Heart right ventricle (tissue), 16 donors: ENCODE data around the gene C9orf57. TPM values are rescaled to one million over a fixed set of nuclear protein-coding genes. Genes with fewer than 3 reads are reported as not detected.

Source experiments
- ATAC-seq, 8 donors: fragments of 200-7000 bp; cut with Tn5 transposase; one replicate each; pipeline ENCODE4 v1.9.1; 2020; ENCODE audit warnings: mild to moderate bottlenecking in 8 of 8, moderate library complexity in 8 of 8, moderate number of reproducible peaks in 1 of 8
- DNase-seq, 2 donors: peaks; one replicate each; pipeline ENCODE4 v3.0.0-alpha.2; 2020
- H3K27ac ChIP-seq, 10 donors: fragments of 200-600 bp; sonication (generic) in 2 of 10; one replicate each; pipeline versions ENCODE4 v1.5.0 to v1.8.0; 2020 to 2022; ENCODE audit warnings: mild to moderate bottlenecking in 3 of 10
- H3K27me3 ChIP-seq, 7 donors: fragments of 200-600 bp; one replicate each; pipeline ENCODE4 v1.8.0; 2021 to 2022; ENCODE audit warnings: mild to moderate bottlenecking in 2 of 7
- H3K36me3 ChIP-seq, 9 donors: fragments of 200-600 bp; sonication (generic) in 1 of 9; one replicate each; pipeline versions ENCODE4 v1.5.0 to v1.8.0; 2020 to 2022; ENCODE audit warnings: mild to moderate bottlenecking in 2 of 9
- H3K4me1 ChIP-seq, 9 donors: fragments of 200-600 bp; sonication (generic) in 1 of 9; one replicate each; pipeline versions ENCODE4 v1.5.0 to v1.8.0; 2020 to 2022; ENCODE audit warnings: mild to moderate bottlenecking in 4 of 9
- H3K4me3 ChIP-seq, 10 donors: fragments of 200-600 bp; sonication (generic) in 2 of 10; one replicate each; pipeline versions ENCODE4 v1.5.0 to v1.8.0; 2020 to 2022; ENCODE audit warnings: mild to moderate bottlenecking in 7 of 10, moderate library complexity in 2 of 10
- H3K9me3 ChIP-seq, 11 donors: fragments of 200-600 bp in 10 of 11; sonication (generic) in 2 of 11; one replicate each; pipeline versions ENCODE4 v1.5.0 to v1.8.0; 2013 to 2022; ENCODE audit warnings: mild to moderate bottlenecking in 2 of 11, control low read depth in 1 of 11, moderate library complexity in 1 of 11
- CTCF ChIP-seq, 9 donors: fragments of 200-600 bp; sonication (generic) in 2 of 9; IDR thresholded peaks; one replicate each; pipeline versions ENCODE4 v1.5.0 to v1.8.0; 2021 to 2022; ENCODE audit warnings: antibody characterized with exemption in 9 of 9, mild to moderate bottlenecking in 5 of 9, moderate library complexity in 1 of 9
- WGBS, 2 donors: extraction: QIAGEN DNeasy Blood & Tissue Kit; methylation state at CpG; one replicate each; pipeline ENCODE4 v1.1.7; 2013; ENCODE audit warnings: inconsistent platforms in 1 of 2; 5-methylcytosine and 5-hydroxymethylcytosine counted together
- intact Hi-C, 10 donors: fragments of 100-400 bp; cut with DNase I; formaldehyde crosslinking; loops; one replicate each; pipeline versions ENCODE4 v1.11.1 to v1.14.2; 2022
- polyA plus RNA-seq, 2 donors: library from polyadenylated mRNA; stranded (reverse); fragments of 200-250 nt; gene quantifications; one replicate each; pipeline ENCODE4 v1.2.3, GENCODE V29; 2013
- total RNA-seq, 10 donors: library from RNA; stranded (reverse); fragmentation: NEBNext Ultra II Directional in 3 of 10; extraction: Animal tissue kit (Norgen Biotek cat#: 25700) in 3 of 10; gene quantifications; one replicate each; pipeline versions ENCODE4 v1.2.1 to v1.2.4, GENCODE V29; 2021 to 2023
- donor health status: Arrhythmogenic right ventricular cardiomyopathy.
- donor health status: ischemic (EF 13 %, LVEDD 7.1; RV severe dilation, severe dysfunction).
- donor health status: healthy with polysubstance abuse.
- donor health status: DM: no; HTN: yes; CAD: no.
- donor health status: DM: no; HTN: no; CAD: no.
- donor health status: ischemic (EF 25% LVEDD 6.9; RV normal size, moderate dysfunction).
- donor health status: ischemic (EF 25% LVEDD 5.7; RV mildly dilated, moderate dysfunction).
- donor health status: healthy.
- donor health status: DM: yes; HTN: yes; CAD: no.
- donor health status: Ischemic cardiomyopathy.
- donor health status: ischemic (EF 35%, LVEDD 5.7; RV mildly dilated, moderate dysfunction).
- donor health status: nonischemic (EF 11% LVEDD 7.7; RV severe dilation, severe dysfunction).
- donor health status: DM: yes; HTN: yes; CAD: no.
- donor health status: PGD.
- donor health status: ischemic (EF 29% LVEDD 5.4; RV normal size, mild dysfunction).
- donor health status: nonischemic (EF 23%, LVEDD 6.1; RV moderate dilation, normal function).

Gene C9orf57
- total and polyA plus RNA-seq, 12 donors = not detected

- intact Hi-C loops = loop anchor here in 4 of 10 donors (5.0 to 10.0 kb wide), 4 partner anchors 538 to 955 kb away; no protein-coding TSS in a partner anchor
- WGBS, 2 donors = 90 to 94% methylated on average over 8 of the region's 8 CpGs
- DNase-seq (no peak), ATAC-seq (no peak)
- Histone ChIP-seq H3K9me3 (no peaks in the 10 kb centered on the region), H3K4me1 (peaks cover 0 to 4% (median 0%) of the 10 kb centered on the region in 9 donors), H3K4me3 (no peak overlapping the region), H3K27me3 (peaks cover 0 to 4% (median 0%) of the 10 kb centered on the region in 7 donors), H3K36me3 (no peaks in the 10 kb centered on the region), H3K27ac (no peak overlapping the region)
- TF ChIP-seq CTCF (IDR thresholded peaks at IDR 0.05) = no peak
Measured at GRCh38 chr9:72046630-72047456, 13.6 kb downstream of the C9orf57 start.

DNA sequence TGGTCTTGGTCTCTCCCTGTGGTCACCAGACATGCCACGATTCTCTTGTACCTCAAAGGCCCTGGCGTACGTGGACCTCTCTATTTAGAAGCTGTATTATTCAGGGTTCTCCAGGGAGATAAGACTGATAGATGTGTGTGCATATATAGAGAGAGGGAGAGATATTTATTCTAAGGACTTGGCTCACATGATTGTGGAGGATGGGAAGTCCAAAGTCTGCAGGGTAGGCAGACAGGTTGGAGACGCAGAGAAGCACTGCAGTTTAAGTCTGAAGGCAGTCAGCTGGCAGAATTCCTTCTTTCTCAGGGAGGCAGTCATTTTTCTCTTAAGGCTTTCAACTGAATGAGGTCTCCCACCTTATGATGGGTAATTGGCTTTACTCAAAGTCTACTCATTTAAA, 16.3 kb downstream of the C9orf57 start:
- no peaks in the 10 kb centered on the region for H3K27me3 ChIP-seq
- WGBS, 2 donors = 69 to 70% methylated on average over 4 of the region's 4 CpGs
- peaks cover 0 to 10% (median 0%) of the 10 kb centered on the region in 9 donors for H3K4me1 ChIP-seq
- no peak overlapping the region for H3K4me3 ChIP-seq
- ATAC-seq (no peak), DNase-seq (no peak)
- H3K9me3 ChIP-seq = no peaks in the 10 kb centered on the region
- no peak overlapping the region for H3K27ac ChIP-seq
- no peak for TF ChIP-seq CTCF (IDR thresholded peaks at IDR 0.05)
- intact Hi-C loops = loop anchor here in 3 of 10 donors (5.0 to 10.0 kb wide), 4 partner anchors 541 to 778 kb away; no protein-coding TSS in a partner anchor
- H3K36me3 ChIP-seq = no peaks in the 10 kb centered on the region

DNA sequence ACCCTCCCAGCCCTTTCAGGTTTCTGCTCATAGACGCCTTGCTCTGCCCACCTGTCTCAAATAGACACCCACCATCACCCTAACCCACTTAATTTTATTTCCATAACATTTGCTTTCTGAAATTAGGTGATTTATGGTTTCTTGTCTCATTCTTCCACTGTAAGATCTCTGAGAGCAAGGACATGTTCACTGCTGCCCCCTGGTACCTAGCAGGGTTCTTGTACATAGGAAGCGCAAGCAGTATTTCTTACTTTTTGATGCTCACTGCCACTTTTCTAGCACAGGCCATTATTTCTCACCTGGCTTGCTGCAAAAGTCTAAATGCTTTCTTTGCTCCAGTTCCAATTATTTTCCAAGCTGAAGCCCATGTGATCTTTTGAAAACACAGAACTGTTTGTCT, 16.8 kb downstream of the C9orf57 start:
- intact Hi-C loops = loop anchor here in 3 of 10 donors (5.0 to 10.0 kb wide), 4 partner anchors 541 to 779 kb away; no protein-coding TSS in a partner anchor

GRCh38 chr9:72042928-72043327, 17.5 kb downstream of the C9orf57 start:
- H3K27ac ChIP-seq = peak overlapping the region in 1 of 10 donors; percentile 34
- intact Hi-C loops = loop anchor here in 4 of 10 donors (1.0 to 10.0 kb wide), 5 partner anchors 229 to 779 kb away; no protein-coding TSS in a partner anchor
- no peak overlapping the region for H3K4me3 ChIP-seq
- peaks cover 0 to 11% (median 0%) of the 10 kb centered on the region in 9 donors for H3K4me1 ChIP-seq
- no peaks in the 10 kb centered on the region for H3K9me3 ChIP-seq
- ATAC-seq (no peak), DNase-seq (no peak)
- TF ChIP-seq CTCF (IDR thresholded peaks at IDR 0.05) = no peak
- H3K36me3 ChIP-seq = no peaks in the 10 kb centered on the region
- H3K27me3 ChIP-seq = no peaks in the 10 kb centered on the region
- WGBS, 2 donors = 92 to 94% methylated on average over 3 of the region's 3 CpGs

More for the DNA sequence above, 16.8 kb downstream of the C9orf57 start:
- no peaks in the 10 kb centered on the region for H3K9me3 ChIP-seq
- no peak overlapping the region for H3K27ac ChIP-seq
- WGBS, 2 donors = 93 to 98% methylated on average over 2 of the region's 2 CpGs
- ATAC-seq (no peak), DNase-seq (no peak)
- H3K27me3 ChIP-seq = no peaks in the 10 kb centered on the region
- H3K4me1 ChIP-seq = peaks cover 0 to 11% (median 0%) of the 10 kb centered on the region in 9 donors
- H3K4me3 ChIP-seq = no peak overlapping the region
- H3K36me3 ChIP-seq = no peaks in the 10 kb centered on the region
- no peak for TF ChIP-seq CTCF (IDR thresholded peaks at IDR 0.05)
